Hepatocyte (in vitro differentiated cells): Measurements from ENCODE around the gene MAN1B1. TPM values are rescaled to one million over a fixed set of nuclear protein-coding genes. Genes with fewer than 3 reads are reported as not detected.

Source experiments
- DNase-seq: peaks from one replicate; pipeline ENCODE4 v3.0.0-alpha.2; 2016; ENCODE audit warnings: low spot score
- H2AFZ ChIP-seq: fragments of 200-600 bp; sonication (generic); 2 replicates; pipeline ENCODE4 v1.6.0; 2016; ENCODE audit warnings: antibody characterized with exemption, mild to moderate bottlenecking
- H3K27ac ChIP-seq: fragments of 200-600 bp; sonication (generic); 2 replicates; pipeline ENCODE4 v1.5.1; 2016; ENCODE audit warnings: mild to moderate bottlenecking
- H3K27me3 ChIP-seq: fragments of 200-600 bp; sonication (generic); 2 replicates; pipeline ENCODE4 v1.6.1; 2016
- H3K36me3 ChIP-seq: fragments of 200-600 bp; sonication (generic); replicated peaks from 2 replicates; pipeline ENCODE4 v1.5.1; 2016; ENCODE audit warnings: low read depth; ENCODE audit not compliant: insufficient read depth
- H3K4me1 ChIP-seq: fragments of 200-600 bp; sonication (generic); 2 replicates; pipeline ENCODE4 v1.5.1; 2016; ENCODE audit warnings: mild to moderate bottlenecking, moderate library complexity; ENCODE audit not compliant: insufficient read depth
- H3K4me2 ChIP-seq: fragments of 200-600 bp; sonication (generic); 2 replicates; pipeline ENCODE4 v1.6.0; 2016
- H3K4me3 ChIP-seq: fragments of 200-600 bp; sonication (generic); 2 replicates; pipeline ENCODE4 v1.5.1; 2016; ENCODE audit warnings: mild to moderate bottlenecking
- H3K79me2 ChIP-seq: fragments of 200-600 bp; sonication (generic); 2 replicates; pipeline ENCODE4 v1.6.0; 2017; ENCODE audit warnings: mild to moderate bottlenecking
- H3K9me2 ChIP-seq: fragments of 200-600 bp; sonication (generic); replicated peaks from 2 replicates; pipeline ENCODE4 v1.6.0; 2017; ENCODE audit warnings: mild to moderate bottlenecking; ENCODE audit not compliant: insufficient read depth
- H3K9me3 ChIP-seq: fragments of 200-600 bp; sonication (generic); 2 replicates; pipeline ENCODE4 v1.5.1; 2016; ENCODE audit warnings: low read depth, mild to moderate bottlenecking
- H4K20me1 ChIP-seq: fragments of 200-600 bp; sonication (generic); 2 replicates; pipeline ENCODE4 v1.6.0; 2016; ENCODE audit warnings: mild to moderate bottlenecking; ENCODE audit not compliant: insufficient read depth, poor library complexity, severe bottlenecking
- CTCF ChIP-seq: fragments of 200-600 bp; sonication (generic); IDR thresholded peaks from 2 replicates; pipeline ENCODE4 v1.5.1; 2016; ENCODE audit warnings: antibody characterized with exemption, mild to moderate bottlenecking; ENCODE audit not compliant: poor library complexity
- EZH2 ChIP-seq: fragments of 200-600 bp; sonication (generic); IDR thresholded peaks from 2 replicates; pipeline ENCODE4 v1.6.1; 2016; ENCODE audit warnings: antibody characterized with exemption, mild to moderate bottlenecking, borderline replicate concordance
- EZH2phosphoT487 ChIP-seq: fragments of 200-600 bp; sonication (generic); IDR thresholded peaks from one replicate; pipeline ENCODE4 v1.6.1; 2018; ENCODE audit warnings: antibody characterized with exemption, mild to moderate bottlenecking, low read depth, moderate library complexity; ENCODE audit not compliant: unreplicated experiment, severe bottlenecking
- WGBS: methylation state at CpG from one replicate; pipeline ENCODE4 v1.1.6; 2016; ENCODE audit warnings: low lambda C conversion rate; ENCODE audit errors: missing lambda C conversion rate; 5-methylcytosine and 5-hydroxymethylcytosine counted together
- polyA plus RNA-seq: library from polyadenylated mRNA; unstranded; fragments of >200 nt; fragmentation: Nextera tagmentation; extraction: Ambion mirVana; gene quantifications from 2 replicates; pipeline ENCODE4 v1.2.1, GENCODE V29; 2016
- total RNA-seq: library from RNA; depleted of rRNA; stranded (reverse); fragments of >200 nt; gene quantifications from 2 replicates; pipeline ENCODE4 v1.2.3, GENCODE V29; 2014

MAN1B1 gene
- total and polyA plus RNA-seq, 2 experiments from 2014 or later = 60.8 to 94.2 TPM

- H3K36me3 ChIP-seq = no peaks in the 10 kb centered on the region
- no peaks in the 10 kb centered on the region for H3K4me1 ChIP-seq
- H3K27me3 ChIP-seq = peaks cover 72% of the 10 kb centered on the region
- no peak overlapping the region for H3K27ac ChIP-seq
- TF ChIP-seq CTCF (no peak), EZH2 (no peak), EZH2phosphoT487 (no peak)
- H2AFZ ChIP-seq = no peak overlapping the region
- H3K9me2 ChIP-seq = no peaks in the 10 kb centered on the region
- no peak overlapping the region for H3K4me3 ChIP-seq
- DNase-seq = no peak
- H3K79me2 ChIP-seq = no peaks in the 10 kb centered on the region
- H3K9me3 ChIP-seq = no peaks in the 10 kb centered on the region
- 20% methylated on average over 14 of the region's 25 CpGs for WGBS
- H3K4me2 ChIP-seq = no peak overlapping the region
- no peaks in the 10 kb centered on the region for H4K20me1 ChIP-seq
These were observed 51.4 kb downstream of the MAN1B1 start for GRCh38 chr9:137138058-137138721.

GRCh38 chr9:137138722-137139467 lies 52.1 kb downstream of the MAN1B1 start, which contains the start of gene GRIN1:
TSS of gene GRIN1 (plus strand) at chr9:137139154. CDS start at chr9:137139487, 333 bp downstream.
- no peaks in the 10 kb centered on the region for H3K36me3 ChIP-seq
- peaks cover 72% of the 10 kb centered on the region for H3K27me3 ChIP-seq
- H3K27ac ChIP-seq = no peak within 1 kb of the TSS
- DNase-seq = peak; percentile 80
- H3K9me3 ChIP-seq = no peaks in the 10 kb centered on the region
- H3K4me2 ChIP-seq = peak within 1 kb of the TSS; percentile 71
- H3K9me2 ChIP-seq = no peaks in the 10 kb centered on the region
- H2AFZ ChIP-seq = no peak within 1 kb of the TSS
- 30% methylated on average over 48 of the region's 104 CpGs for WGBS
- no peaks in the 10 kb centered on the region for H4K20me1 ChIP-seq
- H3K4me1 ChIP-seq = no peaks in the 10 kb centered on the region
- TF ChIP-seq EZH2phosphoT487 (no peak), CTCF (no peak), EZH2 (peak; percentile 5)
- no peaks in the 10 kb centered on the region for H3K79me2 ChIP-seq
- H3K4me3 ChIP-seq = no peak within 1 kb of the TSS

GRCh38 chr9:137139468-137140150 lies 52.8 kb downstream of the MAN1B1 start:
- no peak for TF ChIP-seq EZH2phosphoT487
- TF ChIP-seq CTCF = no peak
- no peak for TF ChIP-seq EZH2
- H3K9me2 ChIP-seq = no peaks in the 10 kb centered on the region
- DNase-seq = no peak
- H2AFZ ChIP-seq = no peak overlapping the region
- H4K20me1 ChIP-seq = no peaks in the 10 kb centered on the region
- no peaks in the 10 kb centered on the region for H3K79me2 ChIP-seq
- no peaks in the 10 kb centered on the region for H3K36me3 ChIP-seq
- no peak overlapping the region for H3K27ac ChIP-seq
- no peaks in the 10 kb centered on the region for H3K4me1 ChIP-seq
- H3K9me3 ChIP-seq = no peaks in the 10 kb centered on the region
- WGBS = 48% methylated on average over 28 of the region's 37 CpGs
- H3K27me3 ChIP-seq = peaks cover 72% of the 10 kb centered on the region
- no peak overlapping the region for H3K4me2 ChIP-seq
- no peak overlapping the region for H3K4me3 ChIP-seq
